Tibial nerve (tissue), 4 donors: ENCODE results near the gene GNAZ. TPM values are rescaled to one million over a fixed set of nuclear protein-coding genes. Genes with fewer than 3 reads are reported as not detected.

ENCODE experiments used
- DNase-seq, 2 donors: peaks; one replicate each; pipeline ENCODE4 v3.0.0-alpha.2; 2019; ENCODE audit warnings: low spot score in 2 of 2
- H3K27ac ChIP-seq, 4 donors: fragments of 200-600 bp; sonication (generic) in 3 of 4; one replicate each; pipeline ENCODE4 v1.5.1; 2017 to 2019; ENCODE audit warnings: mild to moderate bottlenecking in 1 of 4
- H3K27me3 ChIP-seq, 2 donors: fragments of 200-600 bp; sonication (generic) in 1 of 2; one replicate each; pipeline versions ENCODE4 v1.5.1 to v1.6.0; 2017 to 2019
- H3K36me3 ChIP-seq, 3 donors: fragments of 200-600 bp; sonication (generic); one replicate each; pipeline ENCODE4 v1.5.1; 2018 to 2019
- H3K4me1 ChIP-seq, 4 donors: fragments of 200-600 bp; sonication (generic) in 3 of 4; one replicate each; pipeline ENCODE4 v1.5.1; 2017 to 2019
- H3K4me3 ChIP-seq, 4 donors: fragments of 200-600 bp; sonication (generic) in 3 of 4; one replicate each; pipeline ENCODE4 v1.5.1; 2017 to 2019; ENCODE audit warnings: mild to moderate bottlenecking in 1 of 4, moderate library complexity in 1 of 4
- H3K9me3 ChIP-seq, 4 donors: fragments of 200-600 bp; sonication (generic) in 3 of 4; one replicate each; pipeline ENCODE4 v1.5.1; 2017 to 2019
- EP300 ChIP-seq, 2 donors: sonication (generic); formaldehyde crosslinking; IDR thresholded peaks; one replicate each; pipeline ENCODE4 v1.6.1; 2017; ENCODE audit warnings: antibody characterized with exemption in 2 of 2, mild to moderate bottlenecking in 1 of 2
- POLR2A ChIP-seq, 2 donors: fragments of 450-650 bp; IDR thresholded peaks; one replicate each; pipeline ENCODE4 v1.6.1; 2017; ENCODE audit warnings: antibody characterized with exemption in 2 of 2, mild to moderate bottlenecking in 2 of 2, moderate library complexity in 2 of 2
- WGBS, 2 donors: methylation state at CpG; one replicate each; pipeline ENCODE4 v1.1.5; 2018; 5-methylcytosine and 5-hydroxymethylcytosine counted together
- total RNA-seq, 4 donors: library from RNA; depleted of rRNA; stranded (reverse); fragments of >200 nt; gene quantifications; one replicate each; pipeline ENCODE4 v1.1.0, GENCODE V29; 2016
- TF ChIP-seq, protein P1 (sequence below), 5 experiments: fragments of 200-600 bp in 3 of 5; fragments of 450-650 bp in 2 of 5; sonication (generic) in 3 of 5; IDR thresholded peaks; one replicate each; pipeline ENCODE4 v1.5.1; 2016 to 2019; ENCODE audit warnings: antibody characterized with exemption in 5 of 5, mild to moderate bottlenecking in 3 of 5, moderate library complexity in 2 of 5

The GNAZ gene
- total RNA-seq, 4 donors from 2014 or later = 14.1 to 20.1 (median 18.0) TPM

DNA sequence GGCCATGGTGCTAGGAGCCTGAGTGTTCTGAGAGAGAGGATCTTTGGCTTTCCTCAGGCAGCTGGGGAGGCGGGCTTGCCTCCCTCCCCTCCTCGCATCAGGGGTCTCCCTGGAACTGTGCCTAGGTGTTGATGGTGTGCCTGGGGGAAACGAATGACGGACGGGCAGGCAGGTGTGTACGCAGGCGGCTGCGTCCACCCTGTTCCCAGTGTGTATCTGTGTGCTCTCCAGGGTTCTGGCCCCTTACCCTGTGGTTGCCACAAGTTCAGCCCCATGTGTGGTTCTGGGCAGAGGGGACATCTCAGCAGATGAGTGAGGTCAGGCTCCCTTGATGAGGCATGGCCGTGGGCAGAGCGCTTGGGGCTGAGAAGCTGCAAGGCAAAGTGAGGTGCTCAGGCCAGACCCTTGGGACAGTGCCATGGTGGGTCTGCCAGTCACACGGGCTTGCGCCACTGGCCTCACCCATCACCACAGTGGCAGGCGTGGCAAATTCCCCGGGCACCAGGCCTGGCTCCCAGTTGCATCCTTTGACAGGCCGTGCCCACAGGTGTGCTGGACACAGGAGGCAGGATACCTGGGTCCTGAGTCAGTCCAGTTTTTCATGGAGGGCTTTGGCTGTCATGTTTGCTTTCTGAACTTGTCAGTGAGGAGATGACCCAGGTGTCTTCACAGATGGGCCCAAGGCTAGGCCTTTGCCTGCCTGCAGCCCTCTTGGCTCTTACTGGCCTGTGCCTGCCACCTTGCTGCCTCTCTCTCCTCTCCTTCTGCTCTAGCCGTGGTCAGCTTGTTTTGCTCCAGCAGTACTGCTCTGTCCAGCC lies 27.3 kb downstream of the GNAZ start:
- Histone ChIP-seq H3K27ac (peak overlapping the region; percentile 43 to 80 (median 62)), H3K36me3 (peaks cover 0 to 15% (median 0%) of the 10 kb centered on the region in 3 donors), H3K4me3 (no peak overlapping the region), H3K9me3 (no peaks in the 10 kb centered on the region), H3K4me1 (peaks cover 0 to 42% (median 10%) of the 10 kb centered on the region in 4 donors), H3K27me3 (no peaks in the 10 kb centered on the region)
- no peak for DNase-seq
- 92 to 94% methylated on average over 15 to 16 of the region's 16 CpGs for WGBS, 2 donors
- TF ChIP-seq EP300 (IDR thresholded peaks at IDR 0.05) (no peak), POLR2A (IDR thresholded peaks at IDR 0.05) (no peak)
- TF ChIP-seq, protein P1, sequence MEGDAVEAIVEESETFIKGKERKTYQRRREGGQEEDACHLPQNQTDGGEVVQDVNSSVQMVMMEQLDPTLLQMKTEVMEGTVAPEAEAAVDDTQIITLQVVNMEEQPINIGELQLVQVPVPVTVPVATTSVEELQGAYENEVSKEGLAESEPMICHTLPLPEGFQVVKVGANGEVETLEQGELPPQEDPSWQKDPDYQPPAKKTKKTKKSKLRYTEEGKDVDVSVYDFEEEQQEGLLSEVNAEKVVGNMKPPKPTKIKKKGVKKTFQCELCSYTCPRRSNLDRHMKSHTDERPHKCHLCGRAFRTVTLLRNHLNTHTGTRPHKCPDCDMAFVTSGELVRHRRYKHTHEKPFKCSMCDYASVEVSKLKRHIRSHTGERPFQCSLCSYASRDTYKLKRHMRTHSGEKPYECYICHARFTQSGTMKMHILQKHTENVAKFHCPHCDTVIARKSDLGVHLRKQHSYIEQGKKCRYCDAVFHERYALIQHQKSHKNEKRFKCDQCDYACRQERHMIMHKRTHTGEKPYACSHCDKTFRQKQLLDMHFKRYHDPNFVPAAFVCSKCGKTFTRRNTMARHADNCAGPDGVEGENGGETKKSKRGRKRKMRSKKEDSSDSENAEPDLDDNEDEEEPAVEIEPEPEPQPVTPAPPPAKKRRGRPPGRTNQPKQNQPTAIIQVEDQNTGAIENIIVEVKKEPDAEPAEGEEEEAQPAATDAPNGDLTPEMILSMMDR (IDR thresholded peaks at IDR 0.05) = no peak

DNA sequence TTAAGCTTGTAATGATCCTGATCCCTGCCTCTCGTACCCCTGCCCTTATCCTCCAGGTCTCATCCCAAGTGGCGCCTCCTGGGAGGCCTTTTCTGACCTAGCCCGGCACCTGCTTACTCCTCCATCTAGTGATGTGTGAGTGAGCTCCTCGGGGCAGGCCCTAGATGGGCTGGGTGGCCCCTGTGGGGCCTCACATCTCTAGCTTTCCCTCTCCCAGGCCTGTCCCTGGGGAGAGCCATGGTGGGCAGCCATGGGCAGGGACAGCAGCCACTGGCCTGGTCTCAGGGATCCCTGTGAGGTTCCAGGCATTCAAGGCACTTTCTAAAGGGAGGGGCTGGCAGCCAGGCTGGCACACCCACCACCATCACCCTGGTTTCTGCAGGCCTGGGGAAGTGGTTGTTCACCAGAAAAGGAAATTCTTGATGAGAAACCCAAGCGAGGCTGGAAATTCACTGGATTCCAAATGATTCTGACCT lies 27.9 kb downstream of the GNAZ start:
- H3K27me3 ChIP-seq = no peaks in the 10 kb centered on the region
- H3K4me1 ChIP-seq = peaks cover 0 to 42% (median 10%) of the 10 kb centered on the region in 4 donors
- no peaks in the 10 kb centered on the region for H3K9me3 ChIP-seq
- TF ChIP-seq, protein P1 (IDR thresholded peaks at IDR 0.05) = no peak
- TF ChIP-seq POLR2A (IDR thresholded peaks at IDR 0.05) = no peak
- 64 to 68% methylated on average over 5 of the region's 5 CpGs for WGBS, 2 donors
- DNase-seq = no peak
- H3K4me3 ChIP-seq = no peak overlapping the region
- H3K27ac ChIP-seq = peak overlapping the region; percentile 43 to 80 (median 62)
- peaks cover 0 to 15% (median 0%) of the 10 kb centered on the region in 3 donors for H3K36me3 ChIP-seq

DNA sequence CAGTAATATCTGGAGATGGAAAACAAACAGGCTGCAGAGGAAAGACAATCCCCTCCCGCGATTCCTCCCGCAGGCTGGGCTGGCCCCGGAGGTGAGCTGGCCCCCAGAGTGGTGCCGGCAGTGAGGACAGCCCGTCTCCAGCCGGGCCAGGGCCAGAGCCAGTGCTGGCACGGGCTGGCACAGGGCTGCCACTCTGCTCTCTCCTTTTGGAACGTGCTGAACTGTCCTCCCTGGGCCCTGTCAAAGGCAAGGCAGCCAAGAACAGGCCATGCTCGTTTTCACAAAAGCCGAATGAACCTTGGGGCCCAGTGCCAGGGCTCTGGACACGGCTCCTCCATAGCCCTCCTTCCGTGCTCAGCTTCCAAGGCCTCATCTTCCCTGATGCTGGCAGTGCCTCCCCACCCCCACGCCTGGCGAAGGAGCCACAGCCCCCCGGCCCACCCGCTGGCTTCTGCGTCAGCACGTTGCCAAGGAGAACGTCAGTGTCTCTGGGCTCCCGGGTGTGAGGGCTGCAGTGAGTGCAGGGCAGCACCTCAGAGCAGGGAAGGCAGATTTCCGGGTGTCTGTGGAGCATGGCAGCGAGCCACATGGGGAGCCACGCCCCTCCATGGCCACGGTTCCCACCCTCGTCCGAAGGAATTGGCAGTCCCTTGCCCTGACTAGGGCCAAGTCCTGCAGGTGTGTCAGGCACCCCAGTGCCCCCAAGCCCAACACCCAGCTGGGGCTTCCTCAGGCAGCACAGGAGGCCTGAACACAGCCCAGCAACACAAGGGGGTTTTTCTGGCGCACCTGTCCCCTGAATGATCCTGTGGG lies 28.6 kb downstream of the GNAZ start:
- Histone ChIP-seq H3K9me3 (no peaks in the 10 kb centered on the region), H3K27me3 (no peaks in the 10 kb centered on the region), H3K4me3 (no peak overlapping the region), H3K27ac (peak overlapping the region; percentile 44 to 80 (median 62)), H3K36me3 (peaks cover 0 to 15% (median 0%) of the 10 kb centered on the region in 3 donors), H3K4me1 (peaks cover 0 to 42% (median 10%) of the 10 kb centered on the region in 4 donors)
- DNase-seq = peak; percentile 31 to 36
- no peak for TF ChIP-seq POLR2A (IDR thresholded peaks at IDR 0.05)
- TF ChIP-seq, protein P1 (IDR thresholded peaks at IDR 0.05) = no peak
- no peak for TF ChIP-seq EP300 (IDR thresholded peaks at IDR 0.05)
- WGBS, 2 donors = 21 to 38% methylated on average over 14 to 25 of the region's 28 CpGs

DNA sequence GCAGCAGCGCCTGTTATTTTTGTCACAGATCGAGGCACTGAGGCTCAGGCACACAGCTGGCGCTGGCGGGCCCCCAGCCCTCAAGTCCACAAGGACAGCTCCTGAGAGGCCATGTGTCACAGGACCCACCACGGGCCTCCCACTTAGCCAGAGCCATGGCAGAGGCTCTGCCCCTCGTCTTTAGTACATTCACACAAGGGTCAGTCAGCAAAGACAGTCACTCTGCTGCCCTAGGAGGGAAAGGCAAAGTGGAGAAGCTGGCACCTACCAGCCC lies 29.1 kb downstream of the GNAZ start:
- H3K4me3 ChIP-seq = no peak overlapping the region
- no peaks in the 10 kb centered on the region for H3K27me3 ChIP-seq
- peak overlapping the region in 3 of 4 donors; percentile 44 to 80 (median 71) for H3K27ac ChIP-seq
- peaks cover 0 to 42% (median 10%) of the 10 kb centered on the region in 4 donors for H3K4me1 ChIP-seq
- TF ChIP-seq EP300 (IDR thresholded peaks at IDR 0.05) (no peak), POLR2A (IDR thresholded peaks at IDR 0.05) (no peak)
- TF ChIP-seq, protein P1 (IDR thresholded peaks at IDR 0.05) = no peak
- DNase-seq = no peak
- H3K36me3 ChIP-seq = peaks cover 0 to 15% (median 0%) of the 10 kb centered on the region in 3 donors
- H3K9me3 ChIP-seq = no peaks in the 10 kb centered on the region
- WGBS, 2 donors = 78 to 92% methylated on average over 6 of the region's 6 CpGs
